ENCODE measurements around the gene ELMO1.

The ELMO1 gene

DNA sequence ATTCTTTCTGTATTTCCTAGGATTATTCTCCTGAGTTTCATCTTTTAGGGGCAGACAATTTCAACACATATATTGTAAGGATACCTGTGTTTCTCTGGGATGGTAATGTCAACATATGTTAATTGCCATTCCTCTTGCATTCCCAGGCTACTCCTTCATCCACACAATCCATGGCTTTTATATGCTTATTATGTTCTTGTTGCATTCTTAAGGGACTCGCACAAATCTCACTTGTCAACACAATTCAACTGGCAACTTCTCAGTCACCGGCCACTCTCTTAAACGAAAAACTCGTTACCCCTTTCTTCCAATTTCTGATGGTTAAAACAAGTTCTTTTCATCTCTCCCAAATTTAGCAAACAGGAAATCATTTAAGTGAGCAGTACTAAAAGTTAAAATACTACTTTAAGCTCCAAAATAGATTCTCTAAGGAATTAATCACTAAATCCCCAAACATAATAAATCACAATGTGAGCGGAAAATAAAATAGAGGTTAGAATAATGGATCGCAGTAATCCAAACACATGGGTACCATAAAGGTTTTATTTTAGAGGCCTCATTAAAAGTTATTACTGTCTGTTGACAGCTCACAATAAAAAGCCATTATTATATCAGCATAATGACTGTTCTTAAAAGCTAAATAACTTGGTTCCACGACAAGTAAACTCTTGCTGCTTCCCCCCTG lies 223.2 kb downstream of the ELMO1 start:
- no peak overlapping the region for H3K4me3 ChIP-seq (ENCODE audit: severe bottlenecking)
- no peak overlapping the region for H3K27ac ChIP-seq (ENCODE audit: poor library complexity, severe bottlenecking)
- no peaks in the 10 kb centered on the region for H3K9me3 ChIP-seq (ENCODE audit: severe bottlenecking)
- DNase-seq (ENCODE audit: low spot score), result no peak
- H3K27me3 ChIP-seq (ENCODE audit: insufficient read depth, poor library complexity, severe bottlenecking), result peaks cover 9% of the 10 kb centered on the region
- TF ChIP-seq, protein P1, sequence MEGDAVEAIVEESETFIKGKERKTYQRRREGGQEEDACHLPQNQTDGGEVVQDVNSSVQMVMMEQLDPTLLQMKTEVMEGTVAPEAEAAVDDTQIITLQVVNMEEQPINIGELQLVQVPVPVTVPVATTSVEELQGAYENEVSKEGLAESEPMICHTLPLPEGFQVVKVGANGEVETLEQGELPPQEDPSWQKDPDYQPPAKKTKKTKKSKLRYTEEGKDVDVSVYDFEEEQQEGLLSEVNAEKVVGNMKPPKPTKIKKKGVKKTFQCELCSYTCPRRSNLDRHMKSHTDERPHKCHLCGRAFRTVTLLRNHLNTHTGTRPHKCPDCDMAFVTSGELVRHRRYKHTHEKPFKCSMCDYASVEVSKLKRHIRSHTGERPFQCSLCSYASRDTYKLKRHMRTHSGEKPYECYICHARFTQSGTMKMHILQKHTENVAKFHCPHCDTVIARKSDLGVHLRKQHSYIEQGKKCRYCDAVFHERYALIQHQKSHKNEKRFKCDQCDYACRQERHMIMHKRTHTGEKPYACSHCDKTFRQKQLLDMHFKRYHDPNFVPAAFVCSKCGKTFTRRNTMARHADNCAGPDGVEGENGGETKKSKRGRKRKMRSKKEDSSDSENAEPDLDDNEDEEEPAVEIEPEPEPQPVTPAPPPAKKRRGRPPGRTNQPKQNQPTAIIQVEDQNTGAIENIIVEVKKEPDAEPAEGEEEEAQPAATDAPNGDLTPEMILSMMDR (IDR thresholded peaks at IDR 0.05; ENCODE audit: poor library complexity, severe bottlenecking), result no peak
- no peak for ATAC-seq (ENCODE audit: low read depth)
- no peaks in the 10 kb centered on the region for H3K4me1 ChIP-seq (ENCODE audit: insufficient read depth, poor library complexity, severe bottlenecking)
- no peaks in the 10 kb centered on the region for H3K36me3 ChIP-seq (ENCODE audit: low read depth)

DNA sequence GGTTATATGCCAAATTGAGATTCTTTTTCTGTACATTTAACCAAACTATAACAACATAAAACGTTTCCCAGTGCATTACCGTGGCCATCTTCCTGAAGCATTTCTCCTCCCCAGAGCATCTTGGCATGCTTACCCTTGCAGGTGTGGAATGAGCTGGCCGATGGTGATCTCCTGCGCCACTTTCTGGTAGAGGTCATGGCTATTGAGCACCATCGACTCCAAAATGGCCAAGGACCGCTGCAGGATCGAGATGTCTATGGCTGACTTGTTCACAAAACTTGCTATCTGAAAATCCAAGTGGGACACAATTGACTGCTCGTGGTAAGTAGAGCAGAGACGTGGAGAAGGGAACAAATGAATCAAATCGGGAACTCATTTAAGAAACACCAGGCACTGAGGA lies 223.9 kb downstream of the ELMO1 start:
- Histone ChIP-seq H3K27ac (ENCODE audit: poor library complexity, severe bottlenecking) (no peak overlapping the region), H3K36me3 (ENCODE audit: low read depth) (no peaks in the 10 kb centered on the region), H3K4me1 (ENCODE audit: insufficient read depth, poor library complexity, severe bottlenecking) (no peaks in the 10 kb centered on the region), H3K27me3 (ENCODE audit: insufficient read depth, poor library complexity, severe bottlenecking) (peaks cover 9% of the 10 kb centered on the region), H3K4me3 (ENCODE audit: severe bottlenecking) (no peak overlapping the region), H3K9me3 (ENCODE audit: severe bottlenecking) (no peaks in the 10 kb centered on the region)
- ATAC-seq (ENCODE audit: low read depth) (no peak), DNase-seq (ENCODE audit: low spot score) (no peak)
- TF ChIP-seq, protein P1 (IDR thresholded peaks at IDR 0.05; ENCODE audit: poor library complexity, severe bottlenecking), result no peak

DNA sequence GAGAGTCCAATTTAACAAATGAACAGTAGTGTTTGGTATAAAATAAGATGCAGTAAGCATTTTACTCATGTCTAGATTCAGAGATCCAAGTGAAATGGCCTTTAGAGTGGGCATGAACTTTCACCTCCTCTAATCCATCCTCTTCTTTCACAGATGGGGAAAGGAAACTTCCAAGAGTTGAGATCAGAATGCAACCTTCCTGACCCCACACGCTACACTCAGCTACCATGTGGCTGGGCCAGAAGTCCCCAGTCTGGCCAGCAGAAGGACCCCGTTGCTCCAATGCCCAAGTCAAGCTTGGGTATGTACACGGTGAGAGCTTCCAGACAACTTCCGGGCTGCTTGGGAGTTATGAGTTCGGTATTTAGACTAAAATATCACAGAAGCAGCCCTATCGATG lies 228.0 kb downstream of the ELMO1 start:
- ATAC-seq (ENCODE audit: low read depth) (no peak), DNase-seq (ENCODE audit: low spot score) (no peak)
- no peak overlapping the region for H3K27ac ChIP-seq (ENCODE audit: poor library complexity, severe bottlenecking)
- TF ChIP-seq, protein P1 (IDR thresholded peaks at IDR 0.05; ENCODE audit: poor library complexity, severe bottlenecking), result no peak
- H3K9me3 ChIP-seq (ENCODE audit: severe bottlenecking), result no peaks in the 10 kb centered on the region
- no peaks in the 10 kb centered on the region for H3K4me1 ChIP-seq (ENCODE audit: insufficient read depth, poor library complexity, severe bottlenecking)
- no peak overlapping the region for H3K4me3 ChIP-seq (ENCODE audit: severe bottlenecking)
- H3K36me3 ChIP-seq (ENCODE audit: low read depth), result no peaks in the 10 kb centered on the region
- H3K27me3 ChIP-seq (ENCODE audit: insufficient read depth, poor library complexity, severe bottlenecking), result peaks cover 9% of the 10 kb centered on the region

DNA sequence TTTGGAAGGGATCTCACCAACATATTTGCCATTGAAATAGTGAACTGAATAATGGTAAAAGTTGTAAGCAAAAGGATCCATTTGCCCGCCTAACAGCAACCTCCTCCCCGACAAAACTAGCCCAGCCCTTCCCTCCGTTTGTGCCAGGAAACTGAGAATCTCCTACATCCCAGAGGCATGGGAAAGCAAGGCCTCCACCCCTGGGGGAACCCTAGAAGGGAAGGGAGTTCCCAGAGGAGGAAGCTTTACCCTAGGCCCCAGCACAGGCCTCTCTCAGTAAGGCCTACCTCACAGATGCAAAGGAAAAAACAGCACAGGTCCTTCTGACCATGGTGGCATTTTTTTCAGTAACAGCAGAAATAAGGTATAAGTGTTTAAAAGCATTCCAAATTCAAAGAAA lies 229.7 kb downstream of the ELMO1 start:
- H3K4me3 ChIP-seq (ENCODE audit: severe bottlenecking), result no peak overlapping the region
- H3K27me3 ChIP-seq (ENCODE audit: insufficient read depth, poor library complexity, severe bottlenecking), result no peaks in the 10 kb centered on the region
- no peaks in the 10 kb centered on the region for H3K4me1 ChIP-seq (ENCODE audit: insufficient read depth, poor library complexity, severe bottlenecking)
- H3K36me3 ChIP-seq (ENCODE audit: low read depth), result no peaks in the 10 kb centered on the region
- TF ChIP-seq, protein P1 (IDR thresholded peaks at IDR 0.05; ENCODE audit: poor library complexity, severe bottlenecking), result no peak
- DNase-seq (ENCODE audit: low spot score) (no peak), ATAC-seq (ENCODE audit: low read depth) (no peak)
- no peak overlapping the region for H3K27ac ChIP-seq (ENCODE audit: poor library complexity, severe bottlenecking)
- no peaks in the 10 kb centered on the region for H3K9me3 ChIP-seq (ENCODE audit: severe bottlenecking)

DNA sequence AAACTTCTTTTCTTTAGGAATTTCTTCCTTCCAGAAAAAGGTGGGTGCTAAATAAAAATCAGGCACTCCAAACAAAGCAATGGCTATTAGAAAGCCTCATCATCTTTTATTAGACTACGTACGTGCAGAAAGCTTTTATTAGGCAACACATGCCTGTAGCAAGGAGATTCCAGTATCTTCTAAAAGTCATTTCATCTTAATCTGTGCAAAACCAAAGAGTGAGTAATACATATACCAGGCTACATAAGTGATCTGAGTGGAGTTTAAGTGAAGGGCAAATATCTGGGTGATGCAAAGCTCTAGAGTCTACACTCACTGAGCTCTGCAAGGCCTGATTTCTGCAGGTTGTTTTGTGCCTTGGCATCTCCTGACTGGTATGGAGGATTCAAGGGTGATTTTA lies 231.7 kb downstream of the ELMO1 start:
- TF ChIP-seq, protein P1 (IDR thresholded peaks at IDR 0.05; ENCODE audit: poor library complexity, severe bottlenecking), result no peak
- no peaks in the 10 kb centered on the region for H3K27me3 ChIP-seq (ENCODE audit: insufficient read depth, poor library complexity, severe bottlenecking)
- DNase-seq (ENCODE audit: low spot score) (no peak), ATAC-seq (ENCODE audit: low read depth) (no peak)
- no peak overlapping the region for H3K27ac ChIP-seq (ENCODE audit: poor library complexity, severe bottlenecking)
- no peaks in the 10 kb centered on the region for H3K36me3 ChIP-seq (ENCODE audit: low read depth)
- no peaks in the 10 kb centered on the region for H3K4me1 ChIP-seq (ENCODE audit: insufficient read depth, poor library complexity, severe bottlenecking)
- no peaks in the 10 kb centered on the region for H3K9me3 ChIP-seq (ENCODE audit: severe bottlenecking)
- no peak overlapping the region for H3K4me3 ChIP-seq (ENCODE audit: severe bottlenecking)

Data from RWPE2 (cell line).